Measurements from ENCODE around the gene CTU1.

DNA sequence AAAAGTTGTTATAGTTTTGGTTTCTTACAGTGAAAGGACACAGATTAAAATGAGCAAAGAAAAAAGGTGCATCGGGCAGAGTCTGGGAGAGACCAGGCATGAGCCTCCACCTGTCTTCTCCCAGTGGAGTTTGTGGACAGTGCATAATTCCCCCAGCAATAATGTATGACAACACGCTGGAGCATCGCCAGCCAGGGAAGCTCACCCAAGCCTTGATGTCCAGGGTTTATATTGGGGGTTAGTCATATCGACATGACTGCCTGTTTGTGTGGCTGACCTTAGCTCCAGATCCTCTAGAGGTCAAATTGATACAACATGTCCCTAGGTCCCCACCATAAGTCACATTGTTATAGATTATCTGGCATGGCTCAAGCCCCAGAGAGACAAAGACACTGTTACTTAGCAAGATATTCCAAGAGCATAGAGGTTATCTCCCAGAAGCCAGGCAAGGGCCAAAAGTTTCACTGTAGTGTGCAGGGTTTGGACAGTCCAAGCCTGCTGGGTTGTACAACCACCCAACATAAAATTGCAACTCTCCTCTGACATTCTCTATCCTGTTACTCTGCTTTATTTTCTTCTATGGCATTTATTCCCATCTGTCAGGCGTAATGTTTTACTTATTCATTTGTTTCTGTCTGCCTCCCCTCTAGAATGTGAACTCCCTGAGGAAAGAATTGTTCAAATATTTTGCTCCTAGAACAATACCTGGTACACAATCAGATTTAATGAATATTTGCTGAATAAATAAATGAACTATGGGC lies 37.7 kb downstream of the CTU1 start:
- no peak for TF ChIP-seq CTCF (IDR thresholded peaks at IDR 0.05)
- no peak for TF ChIP-seq POLR2A (IDR thresholded peaks at IDR 0.05)
